Smooth muscle cell (in vitro differentiated cells): ENCODE measurements around the gene TMEM184A. TPM values are rescaled to one million over a fixed set of nuclear protein-coding genes. Genes with fewer than 3 reads are reported as not detected.

Source experiments
- DNase-seq: peaks from one replicate; lab custom pipeline; 2025; ENCODE audit not compliant: unreplicated experiment; lab: John Stamatoyannopoulos, UW
- H2AFZ ChIP-seq: fragments of 200-600 bp; sonication (generic); 2 replicates; pipeline ENCODE4 v1.6.0; 2016; ENCODE audit warnings: antibody characterized with exemption, low read depth, mild to moderate bottlenecking
- H3F3A ChIP-seq: fragments of 200-600 bp; sonication (generic); 2 replicates; pipeline ENCODE4 v1.6.0; 2017; ENCODE audit warnings: antibody characterized with exemption, low read depth
- H3K27ac ChIP-seq: fragments of 200-600 bp; sonication (generic); 2 replicates; pipeline ENCODE4 v1.5.1; 2016; ENCODE audit warnings: low read depth, mild to moderate bottlenecking
- H3K27me3 ChIP-seq: fragments of 200-600 bp; sonication (generic); 2 replicates; pipeline ENCODE4 v1.6.1; 2016; ENCODE audit warnings: low read depth, mild to moderate bottlenecking
- H3K36me3 ChIP-seq: fragments of 200-600 bp; sonication (generic); 2 replicates; pipeline ENCODE4 v1.5.1; 2016; ENCODE audit warnings: low read depth
- H3K4me1 ChIP-seq: fragments of 200-600 bp; sonication (generic); 2 replicates; pipeline ENCODE4 v1.5.1; 2016; ENCODE audit warnings: low read depth
- H3K4me2 ChIP-seq: fragments of 200-600 bp; sonication (generic); 2 replicates; pipeline ENCODE4 v1.6.0; 2016; ENCODE audit warnings: mild to moderate bottlenecking
- H3K4me3 ChIP-seq: fragments of 200-600 bp; sonication (generic); 2 replicates; pipeline ENCODE4 v1.5.1; 2016; ENCODE audit warnings: mild to moderate bottlenecking
- H3K79me2 ChIP-seq: fragments of 200-600 bp; sonication (generic); 2 replicates; pipeline ENCODE4 v1.6.0; 2016; ENCODE audit warnings: low read depth, mild to moderate bottlenecking
- H3K9ac ChIP-seq: fragments of 200-600 bp; sonication (generic); 2 replicates; pipeline ENCODE4 v1.6.0; 2016; ENCODE audit warnings: low read depth
- H3K9me3 ChIP-seq: fragments of 200-600 bp; sonication (generic); replicated peaks from 2 replicates; pipeline ENCODE4 v1.5.1; 2016; ENCODE audit warnings: low read depth
- H4K20me1 ChIP-seq: fragments of 200-600 bp; sonication (generic); 2 replicates; pipeline ENCODE4 v1.6.0; 2016; ENCODE audit warnings: low read depth
- CTCF ChIP-seq: fragments of 200-600 bp; sonication (generic); IDR thresholded peaks from 2 replicates; pipeline ENCODE4 v1.5.1; 2017; ENCODE audit warnings: borderline replicate concordance, mild to moderate bottlenecking, antibody characterized with exemption; ENCODE audit not compliant: insufficient read depth, poor library complexity, severe bottlenecking
- WGBS: methylation state at CpG from one replicate; pipeline ENCODE4 v1.1.7; 2016; ENCODE audit warnings: low lambda C conversion rate; 5-methylcytosine and 5-hydroxymethylcytosine counted together
- polyA plus RNA-seq: library from polyadenylated mRNA; unstranded; fragments of >200 nt; fragmentation: Nextera tagmentation; extraction: Ambion mirVana; gene quantifications from 2 replicates; pipeline ENCODE4 v1.2.1, GENCODE V29; 2016
- total RNA-seq: library from RNA; depleted of rRNA; stranded (reverse); fragments of >200 nt; gene quantifications from 2 replicates; pipeline ENCODE4 v1.2.3, GENCODE V29; 2014

TMEM184A gene
- total and polyA plus RNA-seq, 2 experiments from 2014 or later = 1.6 to 4.8 TPM

GRCh38 chr7:1598961-1599639 is 43.1 kb upstream of the TMEM184A start:
- H3F3A ChIP-seq = no peaks in the 10 kb centered on the region
- no peak overlapping the region for H3K9ac ChIP-seq
- H3K4me3 ChIP-seq = no peak overlapping the region
- no peaks in the 10 kb centered on the region for H3K79me2 ChIP-seq
- H3K9me3 ChIP-seq = no peaks in the 10 kb centered on the region
- H2AFZ ChIP-seq = no peak overlapping the region
- no peak overlapping the region for H3K4me2 ChIP-seq
- no peak for DNase-seq
- H3K27me3 ChIP-seq = no peaks in the 10 kb centered on the region
- no peak for TF ChIP-seq CTCF
- H4K20me1 ChIP-seq = no peaks in the 10 kb centered on the region
- H3K4me1 ChIP-seq = no peaks in the 10 kb centered on the region
- WGBS = 90% methylated on average over 12 of the region's 12 CpGs
- H3K36me3 ChIP-seq = no peaks in the 10 kb centered on the region
- H3K27ac ChIP-seq = no peak overlapping the region

GRCh38 chr7:1598286-1598685 is 42.3 kb upstream of the TMEM184A start:
- no peak for TF ChIP-seq CTCF
- Histone ChIP-seq H3F3A (no peaks in the 10 kb centered on the region), H2AFZ (no peak overlapping the region)

GRCh38 chr7:1597791-1598190 is 41.8 kb upstream of the TMEM184A start:
- no peak overlapping the region for H3K27ac ChIP-seq
- no peaks in the 10 kb centered on the region for H4K20me1 ChIP-seq
- no peaks in the 10 kb centered on the region for H3K4me1 ChIP-seq
- H3K36me3 ChIP-seq = no peaks in the 10 kb centered on the region
- no peak overlapping the region for H3K9ac ChIP-seq
- no peak overlapping the region for H3K4me3 ChIP-seq
- no peaks in the 10 kb centered on the region for H3K79me2 ChIP-seq
- no peak for DNase-seq
- TF ChIP-seq CTCF = no peak
- H3K27me3 ChIP-seq = no peaks in the 10 kb centered on the region
- no peaks in the 10 kb centered on the region for H3F3A ChIP-seq
- H3K9me3 ChIP-seq = no peaks in the 10 kb centered on the region
- WGBS = 96% methylated on average over 11 of the region's 11 CpGs
- no peak overlapping the region for H3K4me2 ChIP-seq
- H2AFZ ChIP-seq = no peak overlapping the region

More at GRCh38 chr7:1598286-1598685, 42.3 kb upstream of the TMEM184A start:
- Histone ChIP-seq H3K4me3 (no peak overlapping the region), H3K79me2 (no peaks in the 10 kb centered on the region), H3K27me3 (no peaks in the 10 kb centered on the region), H3K9me3 (no peaks in the 10 kb centered on the region), H3K27ac (no peak overlapping the region), H4K20me1 (no peaks in the 10 kb centered on the region), H3K4me1 (no peaks in the 10 kb centered on the region), H3K4me2 (no peak overlapping the region), H3K36me3 (no peaks in the 10 kb centered on the region), H3K9ac (no peak overlapping the region)
- WGBS = 86% methylated on average over 7 of the region's 7 CpGs
- DNase-seq = no peak
